Right cardiac atrium (tissue), 5 donors: ENCODE data around the gene PKIB. TPM values are rescaled to one million over a fixed set of nuclear protein-coding genes. Genes with fewer than 3 reads are reported as not detected.
"Not testable (repeated sequence)": the region's sequence is repeated elsewhere in the genome, so short reads cannot be mapped to it uniquely, and the experiment has no call there.

Experiments
- ATAC-seq, 2 donors: fragments of 200-7000 bp; cut with Tn5 transposase; one replicate each; pipeline versions ENCODE4 v1.8.0 to v1.9.1; 2020; ENCODE audit warnings: moderate library complexity in 2 of 2, mild to moderate bottlenecking in 1 of 2
- DNase-seq, 3 donors: peaks; one replicate each; pipeline ENCODE4 v3.0.0-alpha.2; 2020
- H3K27ac ChIP-seq: one replicate; pipeline ENCODE4 v1.5.1; 2013; ENCODE audit warnings: mild to moderate bottlenecking, low read length, control low read depth, moderate library complexity
- H3K27me3 ChIP-seq: one replicate; pipeline ENCODE4 v1.6.1; 2013; ENCODE audit not compliant: control insufficient read depth, insufficient read depth
- H3K4me1 ChIP-seq: one replicate; pipeline ENCODE4 v1.6.1; 2013; ENCODE audit warnings: low read length; ENCODE audit not compliant: control insufficient read depth, insufficient read depth
- H3K4me3 ChIP-seq: one replicate; pipeline ENCODE4 v1.5.1; 2013; ENCODE audit warnings: low read length, control low read depth
- H3K9me3 ChIP-seq: one replicate; pipeline ENCODE4 v1.6.1; 2013; ENCODE audit warnings: low read length; ENCODE audit not compliant: control insufficient read depth
- WGBS: extraction: QIAGEN DNeasy Blood & Tissue Kit; methylation state at CpG from one replicate; pipeline ENCODE4 v1.1.7; 2013; 5-methylcytosine and 5-hydroxymethylcytosine counted together
- intact Hi-C, 4 donors: fragments of 100-400 bp; cut with DNase I; formaldehyde crosslinking; loops; one replicate each; pipeline versions ENCODE4 v1.11.0 to v1.14.0; 2022 to 2023
- polyA plus RNA-seq: library from polyadenylated mRNA; stranded (reverse); fragments of 200-250 nt; gene quantifications from one replicate; pipeline ENCODE4 v1.2.3, GENCODE V29; 2013
- total RNA-seq, 4 donors: library from RNA; stranded (reverse); fragmentation: NEBNext Ultra II Directional; extraction: Animal tissue kit (Norgen Biotek cat#: 25700); gene quantifications; one replicate each; pipeline ENCODE4 v1.2.1, GENCODE V29; 2021
- donor health status: healthy with polysubstance abuse.
- donor health status: DM: no; HTN: yes; CAD: no.
- donor health status: DM: no; HTN: no; CAD: no.
- donor health status: DM: no; HTN: yes; CAD: no; lungs with severe emphysema.
- donor health status: DM: yes; HTN: yes; CAD: no.

Gene PKIB
- total and polyA plus RNA-seq, 5 donors: 0.25 to 0.57 (median 0.51) TPM

DNA sequence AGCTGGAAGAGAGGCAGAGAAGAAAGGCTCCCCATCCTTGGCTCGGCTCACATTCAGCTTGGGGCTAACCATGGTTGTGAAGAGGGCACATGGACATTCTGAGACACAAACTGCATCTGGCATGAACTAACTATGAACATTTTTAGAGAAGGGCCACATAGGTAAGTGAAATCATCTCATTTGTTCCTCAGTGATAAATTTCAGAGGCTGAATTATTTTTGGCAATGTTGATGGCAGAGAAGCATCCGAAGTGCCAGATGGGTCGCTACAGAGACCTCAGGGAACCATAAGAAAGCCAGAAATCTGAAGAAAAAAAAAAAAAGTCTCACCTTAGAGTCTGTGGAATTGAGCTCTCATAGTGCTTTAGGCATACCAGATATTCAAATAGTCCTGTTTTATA is 120.1 kb downstream of the PKIB start:
- DNase-seq (no peak), ATAC-seq (no peak)
- no peak overlapping the region for H3K4me3 ChIP-seq
- intact Hi-C loops: loop anchor here (2.0 to 10.0 kb wide), 4 partner anchors 54 to 584 kb away; partner anchors contain the start of gene SMPDL3A (in 1 of the 4)
- no peak overlapping the region for H3K27ac ChIP-seq
- no peaks in the 10 kb centered on the region for H3K9me3 ChIP-seq
- no peaks in the 10 kb centered on the region for H3K4me1 ChIP-seq
- WGBS: 75% methylated on average over 3 of the region's 3 CpGs
- no peaks in the 10 kb centered on the region for H3K27me3 ChIP-seq

- no peaks in the 10 kb centered on the region for H3K9me3 ChIP-seq
- H3K27ac ChIP-seq: no peak overlapping the region
- 2% methylated on average over 4 of the region's 4 CpGs for WGBS
- ATAC-seq (no peak), DNase-seq (no peak)
- H3K4me1 ChIP-seq: no peaks in the 10 kb centered on the region
- intact Hi-C loops: loop anchor here (2.0 to 10.0 kb wide), 4 partner anchors 54 to 584 kb away; partner anchors contain the start of gene SMPDL3A (in 1 of the 4)
- no peak overlapping the region for H3K4me3 ChIP-seq
- no peaks in the 10 kb centered on the region for H3K27me3 ChIP-seq
Measured at GRCh38 chr6:122730775-122731386, 120.7 kb downstream of the PKIB start.

DNA sequence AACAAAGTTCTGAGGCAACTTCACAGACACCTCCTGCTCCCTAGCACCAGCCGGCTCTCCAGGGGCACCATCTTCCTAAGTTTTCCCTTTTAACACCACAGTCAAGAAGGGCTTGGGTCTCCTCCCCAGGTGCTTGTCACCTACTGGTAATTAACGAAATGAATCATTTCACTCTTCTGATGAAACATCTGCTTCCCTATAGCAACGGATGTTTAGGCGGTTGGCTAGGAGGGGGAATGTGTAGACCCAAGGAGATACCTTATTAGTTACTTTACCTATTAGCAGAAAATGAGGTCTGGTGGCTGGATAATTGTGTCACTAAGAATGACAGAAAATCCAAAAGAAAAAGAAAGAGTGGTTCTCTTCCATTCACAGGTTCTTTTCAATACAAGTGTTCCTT is 123.1 kb downstream of the PKIB start:
- no peaks in the 10 kb centered on the region for H3K27me3 ChIP-seq
- 67% methylated on average over 4 of the region's 4 CpGs for WGBS
- no peaks in the 10 kb centered on the region for H3K9me3 ChIP-seq
- ATAC-seq: no peak
- intact Hi-C loops: loop anchor here (5.0 to 10.0 kb wide), 3 partner anchors 52 to 582 kb away; partner anchors contain the start of gene SMPDL3A (in 1 of the 4)
- no peak overlapping the region for H3K4me3 ChIP-seq
- no peak overlapping the region for H3K27ac ChIP-seq
- no peaks in the 10 kb centered on the region for H3K4me1 ChIP-seq
- no peak for DNase-seq

GRCh38 chr6:122734529-122735395 is 124.6 kb downstream of the PKIB start:
- ATAC-seq (no peak), DNase-seq (no peak)
- 47% methylated on average over 10 of the region's 10 CpGs for WGBS
- Histone ChIP-seq H3K4me1 (no peaks in the 10 kb centered on the region), H3K27ac (no peak overlapping the region), H3K27me3 (no peaks in the 10 kb centered on the region), H3K4me3 (no peak overlapping the region), H3K9me3 (no peaks in the 10 kb centered on the region)
- intact Hi-C loops: loop anchor here (5.0 to 10.0 kb wide), 3 partner anchors 50 to 580 kb away; partner anchors contain the start of gene SMPDL3A (in 1 of the 4)

GRCh38 chr6:122735582-122735981 is 125.4 kb downstream of the PKIB start:
- Histone ChIP-seq H3K27ac (no peak overlapping the region), H3K27me3 (no peaks in the 10 kb centered on the region), H3K4me1 (no peaks in the 10 kb centered on the region), H3K9me3 (no peaks in the 10 kb centered on the region), H3K4me3 (no peak overlapping the region)
- 59% methylated on average over 4 of the region's 4 CpGs for WGBS
- intact Hi-C loops: loop anchor here in 2 of 4 donors (10.0 kb wide), 2 partner anchors 49 to 579 kb away; partner anchors contain the start of gene SMPDL3A (in 1 of the 2)
- DNase-seq (no peak), ATAC-seq (no peak)

- WGBS: 80% methylated on average over 4 of the region's 4 CpGs
- Histone ChIP-seq H3K9me3 (no peaks in the 10 kb centered on the region), H3K27me3 (no peaks in the 10 kb centered on the region), H3K4me1 (no peaks in the 10 kb centered on the region), H3K4me3 (no peak overlapping the region), H3K27ac (no peak overlapping the region)
- intact Hi-C loops: loop anchor here in 2 of 4 donors (10.0 kb wide), 2 partner anchors 49 to 579 kb away; partner anchors contain the start of gene SMPDL3A (in 1 of the 2)
- ATAC-seq (no peak), DNase-seq (no peak)
Measured at GRCh38 chr6:122736163-122736562, 126.0 kb downstream of the PKIB start.

DNA sequence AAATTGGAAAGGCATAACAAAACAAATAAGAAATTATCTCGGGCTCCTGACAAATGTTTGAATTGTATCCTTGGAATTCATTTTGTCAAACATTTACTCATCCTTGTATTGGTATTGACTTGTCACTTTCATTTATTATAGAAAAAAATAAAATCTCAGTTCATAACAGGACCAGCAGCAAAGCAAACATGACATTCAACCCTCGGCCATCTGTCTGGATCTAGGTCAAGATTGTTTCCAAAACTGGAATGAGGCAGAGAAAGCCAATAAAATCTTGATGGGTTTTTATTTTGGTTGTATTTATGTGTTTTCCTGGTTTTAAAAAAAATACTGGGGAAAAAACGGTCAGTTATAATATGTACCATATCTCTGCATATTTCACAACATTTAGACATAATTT is 126.4 kb downstream of the PKIB start:
- H3K4me1 ChIP-seq: no peaks in the 10 kb centered on the region
- H3K27ac ChIP-seq: no peak overlapping the region
- no peak overlapping the region for H3K4me3 ChIP-seq
- no peak for DNase-seq
- WGBS: 63% methylated on average over 3 of the region's 3 CpGs
- no peak for ATAC-seq
- H3K27me3 ChIP-seq: no peaks in the 10 kb centered on the region
- no peaks in the 10 kb centered on the region for H3K9me3 ChIP-seq
- intact Hi-C loops: loop anchor here in 2 of 4 donors (10.0 kb wide), 2 partner anchors 48 to 578 kb away; partner anchors contain the start of gene SMPDL3A (in 1 of the 2)

- DNase-seq: no peak
- WGBS: 90% methylated on average over 2 of the region's 2 CpGs
- no peaks in the 10 kb centered on the region for H3K9me3 ChIP-seq
- no peaks in the 10 kb centered on the region for H3K27me3 ChIP-seq
- no peak overlapping the region for H3K4me3 ChIP-seq
- H3K27ac ChIP-seq: no peak overlapping the region
- H3K4me1 ChIP-seq: no peaks in the 10 kb centered on the region
- intact Hi-C loops: no loop called here
- ATAC-seq: no peak
Measured at GRCh38 chr6:122740091-122740490, 129.9 kb downstream of the PKIB start.

DNA sequence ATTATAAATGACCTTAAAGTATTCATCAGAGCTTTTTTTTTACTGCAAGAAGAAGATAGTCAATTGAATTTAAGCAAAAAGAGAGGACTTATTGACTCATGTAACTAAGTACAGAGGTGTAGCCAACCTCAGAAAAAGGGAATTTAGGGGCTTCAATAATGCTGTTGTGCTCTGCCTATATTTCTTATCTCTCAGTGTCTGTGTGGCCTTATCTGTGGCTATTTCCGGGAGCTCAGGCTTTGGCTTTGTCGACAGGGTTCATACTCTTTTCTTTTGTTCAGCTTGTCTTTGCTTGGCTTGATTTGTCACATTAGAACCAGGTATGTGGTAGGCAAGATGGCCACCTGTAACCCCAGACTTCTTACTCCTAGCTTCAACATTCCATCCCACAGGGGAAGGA is 130.7 kb downstream of the PKIB start:
- Histone ChIP-seq H3K9me3 (no peaks in the 10 kb centered on the region), H3K4me3 (no peak overlapping the region), H3K27ac (no peak overlapping the region), H3K27me3 (no peaks in the 10 kb centered on the region), H3K4me1 (no peaks in the 10 kb centered on the region)
- no peak for ATAC-seq
- 27% methylated on average over 2 of the region's 2 CpGs for WGBS
- intact Hi-C loops: no loop called here
- no peak for DNase-seq

DNA sequence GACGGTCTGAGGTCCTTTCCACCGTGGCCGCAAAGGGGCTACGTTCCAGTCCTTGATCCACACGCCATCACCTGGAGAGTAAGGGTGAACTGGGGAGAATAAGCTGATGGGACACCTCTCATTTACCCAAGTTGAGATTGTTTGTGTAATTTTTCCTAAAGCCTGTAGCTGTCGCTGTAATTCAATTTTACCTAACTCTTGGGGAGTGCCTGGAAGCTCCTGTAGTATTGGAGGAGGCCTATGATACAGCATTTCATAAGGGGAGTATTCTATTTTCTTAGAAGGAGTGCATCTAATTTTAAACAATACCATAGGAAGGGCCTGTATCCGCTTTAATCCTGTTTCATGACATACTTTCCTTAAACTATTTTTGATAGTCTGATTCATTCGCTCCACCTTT is 134.0 kb downstream of the PKIB start:
- ATAC-seq: not testable (repeated sequence)

DNA sequence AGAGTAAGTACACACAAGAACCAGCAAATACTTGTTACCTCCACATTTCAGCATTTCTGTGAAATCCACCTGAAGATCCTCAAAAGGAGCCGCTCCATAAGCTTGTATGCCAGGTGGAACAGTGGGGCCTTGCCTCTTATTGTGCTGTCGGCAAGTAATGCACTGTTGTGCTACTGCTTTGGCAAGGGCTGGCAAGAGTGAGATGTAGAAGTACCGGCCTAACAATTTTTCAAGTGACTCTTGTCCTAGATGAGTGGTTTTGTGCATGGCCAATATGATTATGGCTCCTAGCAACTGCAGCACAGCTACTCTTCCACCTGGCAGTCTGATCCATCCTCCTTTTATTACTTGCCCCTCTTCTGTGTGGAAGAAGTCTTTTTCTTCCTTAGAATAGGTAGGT is 134.7 kb downstream of the PKIB start:
- ATAC-seq, H3K27me3 ChIP-seq, H3K9me3 ChIP-seq, DNase-seq, H3K27ac ChIP-seq, H3K4me3 ChIP-seq, H3K4me1 ChIP-seq: not testable (repeated sequence)
- 89% methylated on average over 3 of the region's 3 CpGs for WGBS
- intact Hi-C loops: loop anchor here in 2 of 4 donors (5.0 kb wide), 1 partner anchor 92 kb away; no protein-coding TSS in a partner anchor

More for the DNA sequence above, 134.0 kb downstream of the PKIB start:
- WGBS: 29% methylated on average over 8 of the region's 8 CpGs
- H3K4me3 ChIP-seq, H3K4me1 ChIP-seq, intact Hi-C loops, DNase-seq, H3K9me3 ChIP-seq, H3K27me3 ChIP-seq, H3K27ac ChIP-seq: not testable (repeated sequence)
